GM12865 (cell line): ENCODE measurements around the gene PSORS1C2.
A peak's percentile ranks its signal among the peaks of the same experiment; 100 is the strongest.

Experiments used
- DNase-seq: peaks from one replicate; pipeline ENCODE4 v3.0.0; 2010; ENCODE audit warnings: low read depth
- H3K4me3 ChIP-seq: 2 replicates; pipeline ENCODE4 v1.5.1; 2011; ENCODE audit warnings: mild to moderate bottlenecking, low read depth, low read length, control low read depth
- TF ChIP-seq, protein P1 (sequence below): IDR thresholded peaks from 2 replicates; pipeline ENCODE4 v1.5.1; 2011; ENCODE audit warnings: low read length, control low read depth, low read depth, inconsistent platforms; ENCODE audit not compliant: insufficient read depth; ENCODE audit errors: missing control alignments

Gene PSORS1C2

DNA sequence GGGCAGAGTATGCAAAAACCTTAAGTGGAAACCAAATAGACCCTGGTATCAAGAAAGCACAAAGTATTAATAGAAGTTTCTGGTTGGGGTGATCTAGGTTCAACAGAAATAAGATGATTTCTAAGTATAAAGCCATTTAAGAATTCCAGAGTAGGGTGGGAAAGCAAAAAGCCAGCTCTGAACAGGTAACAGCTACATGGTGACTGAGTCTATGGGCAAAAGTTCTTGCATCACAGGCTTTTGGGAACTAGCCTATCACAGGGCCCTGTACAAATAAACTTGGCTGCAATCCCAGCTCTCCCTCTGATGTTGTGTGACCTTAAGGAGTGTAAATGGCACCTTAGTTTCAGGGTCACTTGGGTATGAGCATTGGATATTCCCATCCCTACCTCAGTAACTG is 25.1 kb upstream of the PSORS1C2 start:
- TF ChIP-seq, protein P1, sequence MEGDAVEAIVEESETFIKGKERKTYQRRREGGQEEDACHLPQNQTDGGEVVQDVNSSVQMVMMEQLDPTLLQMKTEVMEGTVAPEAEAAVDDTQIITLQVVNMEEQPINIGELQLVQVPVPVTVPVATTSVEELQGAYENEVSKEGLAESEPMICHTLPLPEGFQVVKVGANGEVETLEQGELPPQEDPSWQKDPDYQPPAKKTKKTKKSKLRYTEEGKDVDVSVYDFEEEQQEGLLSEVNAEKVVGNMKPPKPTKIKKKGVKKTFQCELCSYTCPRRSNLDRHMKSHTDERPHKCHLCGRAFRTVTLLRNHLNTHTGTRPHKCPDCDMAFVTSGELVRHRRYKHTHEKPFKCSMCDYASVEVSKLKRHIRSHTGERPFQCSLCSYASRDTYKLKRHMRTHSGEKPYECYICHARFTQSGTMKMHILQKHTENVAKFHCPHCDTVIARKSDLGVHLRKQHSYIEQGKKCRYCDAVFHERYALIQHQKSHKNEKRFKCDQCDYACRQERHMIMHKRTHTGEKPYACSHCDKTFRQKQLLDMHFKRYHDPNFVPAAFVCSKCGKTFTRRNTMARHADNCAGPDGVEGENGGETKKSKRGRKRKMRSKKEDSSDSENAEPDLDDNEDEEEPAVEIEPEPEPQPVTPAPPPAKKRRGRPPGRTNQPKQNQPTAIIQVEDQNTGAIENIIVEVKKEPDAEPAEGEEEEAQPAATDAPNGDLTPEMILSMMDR, result no peak
- peak; percentile 33 for DNase-seq
- H3K4me3 ChIP-seq, result peak overlapping the region; percentile 13; the same call in 1 of the 2 replicates

DNA sequence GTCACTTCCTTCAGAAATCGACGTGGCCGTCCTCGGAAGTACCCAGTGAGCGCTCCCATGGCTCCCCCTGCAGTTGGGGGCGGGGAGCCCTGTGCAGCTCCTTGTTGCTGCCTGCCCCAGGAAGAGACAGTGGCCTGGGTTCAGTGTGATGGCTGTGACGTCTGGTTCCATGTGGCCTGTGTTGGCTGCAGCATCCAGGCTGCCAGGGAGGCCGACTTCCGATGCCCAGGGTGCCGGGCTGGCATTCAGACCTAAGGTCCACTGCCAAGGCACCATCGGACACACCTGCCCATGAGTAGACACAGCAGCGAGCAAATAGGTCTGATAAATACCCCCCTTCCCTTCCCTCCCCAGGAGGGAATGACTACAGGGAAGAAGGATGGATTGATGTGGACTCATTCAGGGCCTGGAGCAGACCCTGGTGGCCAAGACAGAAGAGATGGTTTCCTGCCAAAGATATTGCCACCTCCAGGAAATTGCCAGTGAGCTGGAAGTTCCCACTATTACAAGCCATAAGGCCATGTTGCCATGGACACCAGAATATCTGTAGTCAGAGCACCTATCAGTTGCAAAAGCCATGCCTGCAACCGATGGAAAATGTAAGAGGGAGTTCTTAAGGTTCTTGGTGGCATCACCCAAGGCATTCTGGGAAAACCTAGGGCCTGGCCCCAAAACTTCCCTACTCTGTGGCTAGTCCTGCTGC is 23.7 kb upstream of the PSORS1C2 start:
- TF ChIP-seq, protein P1, result no peak
- DNase-seq, result no peak
- H3K4me3 ChIP-seq, result no peak overlapping the region

DNA sequence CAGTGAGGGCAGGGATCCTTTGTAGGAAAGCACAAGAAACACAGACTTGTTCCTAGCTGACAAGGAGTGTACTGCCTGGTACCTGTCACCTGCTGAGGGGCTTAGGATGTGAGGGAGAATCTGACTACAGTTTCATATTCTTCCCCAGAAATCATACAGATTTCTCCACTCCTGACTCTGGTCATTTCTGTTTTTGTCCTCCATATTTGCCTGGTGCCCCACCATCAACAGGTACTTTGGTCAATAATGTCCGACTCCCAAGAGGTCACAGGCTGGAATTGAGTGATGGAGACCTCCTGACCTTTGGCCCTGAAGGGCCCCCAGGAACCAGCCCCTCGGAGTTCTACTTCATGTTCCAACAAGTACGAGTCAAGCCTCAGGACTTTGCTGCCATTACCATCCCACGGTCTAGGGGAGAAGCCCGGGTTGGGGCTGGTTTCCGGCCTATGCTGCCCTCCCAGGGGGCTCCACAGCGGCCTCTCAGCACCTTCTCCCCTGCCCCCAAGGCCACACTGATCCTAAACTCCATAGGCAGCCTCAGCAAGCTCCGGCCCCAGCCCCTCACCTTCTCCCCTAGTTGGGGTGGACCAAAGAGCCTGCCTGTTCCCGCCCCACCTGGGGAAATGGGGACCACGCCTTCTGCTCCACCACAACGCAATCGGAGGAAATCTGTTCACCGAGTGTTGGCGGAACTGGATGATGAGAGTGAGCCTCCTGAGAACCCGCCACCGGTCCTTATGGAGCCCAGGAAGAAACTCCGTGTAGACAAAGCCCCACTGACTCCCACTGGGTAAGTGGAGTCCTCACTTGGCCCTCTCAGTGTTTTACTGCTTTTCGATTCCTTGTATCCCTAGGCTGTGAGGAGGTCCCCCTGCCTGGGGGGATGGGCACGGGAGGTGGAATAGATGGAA is 22.6 kb upstream of the PSORS1C2 start:
- TF ChIP-seq, protein P1, result no peak

DNA sequence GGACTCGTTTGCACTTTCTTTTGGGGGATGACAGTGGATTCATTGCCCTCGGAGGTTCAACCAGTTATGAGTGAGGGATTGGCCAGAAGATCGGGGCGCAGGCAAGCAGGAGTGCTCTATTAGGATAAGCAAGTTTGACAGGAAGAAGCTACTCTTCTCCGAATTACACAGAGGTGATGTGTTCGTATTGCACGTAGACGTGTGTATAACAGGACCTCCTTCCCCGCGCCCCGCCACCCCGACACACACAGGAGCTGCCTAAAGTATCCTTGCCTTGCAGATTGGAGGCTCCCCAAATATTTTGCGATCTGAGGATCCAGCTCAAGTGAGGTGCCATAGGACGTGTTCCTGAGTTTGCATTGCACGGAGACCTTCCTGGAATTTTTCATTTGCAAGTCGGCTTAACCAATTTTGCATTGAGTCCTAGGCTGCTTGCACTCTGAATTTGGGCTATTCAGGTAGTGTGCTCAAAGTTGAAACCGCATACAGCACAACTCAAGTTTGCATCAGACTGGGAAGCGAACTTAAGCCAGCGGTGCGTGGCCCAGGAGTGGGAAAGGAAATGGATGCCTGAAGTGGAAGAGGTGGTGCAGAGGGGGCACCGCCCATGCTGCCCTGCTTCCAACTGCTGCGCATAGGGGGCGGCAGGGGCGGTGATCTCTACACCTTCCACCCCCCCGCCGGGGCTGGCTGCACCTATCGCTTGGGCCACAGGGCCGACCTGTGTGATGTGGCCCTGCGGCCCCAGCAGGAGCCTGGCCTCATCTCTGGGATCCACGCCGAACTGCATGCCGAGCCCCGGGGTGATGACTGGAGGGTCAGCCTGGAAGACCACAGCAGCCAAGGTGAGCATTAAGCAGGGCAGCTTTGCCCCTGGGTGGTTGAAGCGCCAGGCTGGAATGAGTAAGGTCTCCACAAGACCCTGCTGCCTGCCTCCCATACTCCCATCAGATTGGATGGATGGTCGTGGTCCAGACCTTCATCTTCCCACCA is 20.3 kb upstream of the PSORS1C2 start:
- H3K4me3 ChIP-seq, result peak overlapping the region; percentile 86
- peak; percentile 63 for DNase-seq
- TF ChIP-seq, protein P1, result no peak

More for the DNA sequence above, 22.6 kb upstream of the PSORS1C2 start:
- DNase-seq, result no peak
- H3K4me3 ChIP-seq, result no peak overlapping the region

DNA sequence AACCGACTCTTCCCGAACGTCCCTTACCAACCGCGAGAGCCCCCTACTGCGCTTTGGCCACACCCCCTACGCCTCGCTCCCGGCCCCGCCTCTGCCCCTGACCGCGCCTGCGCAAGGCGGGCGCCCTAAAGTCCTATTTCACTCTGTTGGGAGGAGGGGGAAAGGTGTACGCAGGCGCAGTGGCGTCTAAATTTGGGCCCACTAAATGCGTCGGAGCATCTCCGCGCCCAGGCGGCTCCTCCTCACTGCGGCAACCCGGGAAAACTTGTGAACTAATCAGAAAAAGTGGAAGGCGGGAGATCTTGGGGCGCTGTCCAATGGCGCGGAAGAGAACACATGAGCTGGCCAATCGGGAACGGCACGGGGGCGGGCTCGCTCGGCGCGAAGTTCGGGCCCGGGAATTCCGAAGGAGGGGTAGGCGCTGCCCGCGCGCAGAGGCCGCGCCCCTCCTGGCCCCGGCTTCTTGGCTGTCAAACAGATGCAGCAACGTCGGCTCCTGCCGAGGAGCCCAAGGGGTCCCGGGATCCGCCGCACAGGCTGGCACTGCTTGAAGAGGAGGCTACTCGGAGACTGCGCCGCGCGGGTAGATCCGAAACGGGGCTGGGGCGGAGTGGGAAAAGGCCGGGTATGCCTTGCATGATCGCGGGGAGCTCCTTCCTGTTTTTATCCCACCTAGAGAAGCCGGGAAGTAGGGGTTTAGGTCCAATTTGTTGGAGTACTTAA is 19.4 kb upstream of the PSORS1C2 start, which contains the start of gene TCF19:
Gene TCF19 (plus strand): TSS at position 450 of the 723 bp plus-strand sequence. CDS start 881 bp downstream, outside the sequence.
- H3K4me3 ChIP-seq, result peak within 1 kb of the TSS; percentile 86
- TF ChIP-seq, protein P1, result no peak
- peak; percentile 99 for DNase-seq
